NOMO-1 (cell line): ENCODE measurements around the gene COL2A1.

Experiments
- DNase-seq, 2 experiments: peaks; one replicate each; lab custom pipeline; 2025; ENCODE audit not compliant: unreplicated experiment in 2 of 2; lab: John Stamatoyannopoulos, UW

COL2A1 gene

DNA sequence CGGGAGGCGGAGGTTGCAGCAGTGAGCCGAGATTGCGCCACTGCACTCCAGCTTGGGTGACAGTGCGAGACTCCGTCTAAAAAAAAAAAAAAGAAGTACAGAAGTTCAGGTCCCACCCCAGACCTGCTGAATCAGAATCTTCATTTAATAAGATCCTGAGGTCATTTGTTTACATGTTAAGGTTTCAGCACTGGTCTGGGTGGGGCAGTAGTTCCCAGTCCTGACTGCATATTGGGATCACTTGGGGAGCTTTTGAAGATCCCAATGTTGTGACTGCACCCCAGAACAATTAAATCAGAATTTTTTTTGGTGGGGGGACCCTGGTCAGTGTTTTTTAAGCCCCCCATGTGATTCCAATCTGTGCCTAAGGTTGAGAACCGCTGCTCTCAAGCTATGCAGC lies 11.7 kb upstream of the COL2A1 start:
- no peak for DNase-seq

DNA sequence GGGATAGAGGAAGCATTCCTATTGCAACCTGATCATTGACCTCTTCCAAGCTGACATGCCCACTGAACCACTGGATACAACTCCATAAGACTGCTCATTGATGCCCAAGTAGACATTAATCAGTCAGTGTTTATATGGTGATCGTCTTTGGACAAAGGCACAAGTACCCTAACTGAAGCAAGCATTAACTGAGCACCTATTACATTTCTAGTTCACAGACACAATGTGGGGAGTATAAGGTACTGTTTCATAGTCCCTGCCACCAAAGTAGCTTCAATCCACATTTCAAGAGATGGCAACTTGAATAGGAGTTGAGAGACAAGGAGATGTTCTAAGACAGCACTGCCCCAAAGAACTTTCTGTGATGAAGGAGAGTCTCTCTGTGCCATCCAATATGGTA lies 10.9 kb upstream of the COL2A1 start:
- no peak for DNase-seq

DNA sequence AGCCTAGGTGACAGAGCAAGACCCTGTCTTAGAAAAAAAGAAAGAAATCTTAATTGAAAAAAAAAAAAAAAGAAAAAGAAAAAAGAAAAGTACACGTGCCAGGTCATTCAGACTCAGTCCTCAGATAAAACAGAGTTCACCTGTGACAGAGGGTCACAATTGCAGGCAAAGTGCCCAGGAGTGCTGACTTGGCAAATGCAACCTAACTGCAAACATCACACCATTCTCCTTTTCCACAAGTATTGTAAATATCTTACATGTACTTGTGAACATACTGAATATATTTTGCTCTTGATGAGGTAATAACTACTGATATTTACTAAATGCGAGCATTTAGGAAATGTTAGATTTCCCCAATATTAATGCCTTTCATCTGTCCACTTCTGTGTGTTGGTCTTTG lies 9.0 kb upstream of the COL2A1 start:
- DNase-seq, result no peak

DNA sequence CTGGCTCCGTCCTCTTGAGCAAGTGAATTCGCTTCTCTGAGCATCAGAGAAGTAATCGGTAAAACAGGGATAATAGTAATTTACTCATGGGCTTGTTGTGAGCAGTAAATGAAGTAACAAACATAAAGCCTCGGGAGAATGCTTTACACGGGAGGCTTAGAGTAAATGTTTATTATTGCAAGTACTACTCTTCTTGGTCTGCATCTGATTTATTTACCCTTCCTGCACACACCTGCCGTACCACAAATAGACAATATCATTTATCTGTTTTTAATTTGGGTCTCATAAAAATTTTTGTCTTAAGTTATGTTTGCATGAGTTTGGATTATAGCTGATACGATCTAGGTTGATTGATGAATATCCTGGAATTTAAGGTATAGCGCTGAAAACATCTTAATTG lies 7.8 kb upstream of the COL2A1 start:
- no peak for DNase-seq

DNA sequence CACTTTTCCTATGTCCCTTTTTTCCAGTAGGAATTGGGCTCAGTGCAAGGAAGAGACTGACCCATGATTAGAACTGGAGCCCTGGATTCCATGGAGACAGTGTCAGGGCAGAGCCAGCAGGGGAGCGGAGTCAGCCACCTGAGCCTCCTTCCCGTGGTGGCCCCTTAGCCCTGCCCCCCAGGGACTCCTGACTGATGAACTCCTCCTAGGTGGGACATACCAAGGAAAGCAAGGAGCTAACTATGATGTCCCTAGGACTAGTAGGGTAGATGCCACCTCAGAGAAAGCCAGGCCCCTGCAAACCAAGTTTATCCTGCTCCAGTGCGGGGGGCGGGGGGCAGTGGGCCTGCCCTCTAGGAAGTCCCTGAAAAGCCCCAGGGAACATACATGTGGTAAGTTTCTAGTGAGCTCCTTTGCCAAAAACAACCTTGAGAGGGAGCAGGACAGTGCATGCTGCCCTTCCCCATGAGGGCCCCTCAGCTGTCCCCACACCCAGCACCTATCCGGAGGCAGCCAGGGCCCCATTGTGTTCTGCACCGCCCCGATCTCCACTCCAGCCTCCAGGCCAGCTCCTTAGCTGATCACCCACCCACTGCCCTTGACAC lies 6.2 kb upstream of the COL2A1 start:
- no peak for DNase-seq

DNA sequence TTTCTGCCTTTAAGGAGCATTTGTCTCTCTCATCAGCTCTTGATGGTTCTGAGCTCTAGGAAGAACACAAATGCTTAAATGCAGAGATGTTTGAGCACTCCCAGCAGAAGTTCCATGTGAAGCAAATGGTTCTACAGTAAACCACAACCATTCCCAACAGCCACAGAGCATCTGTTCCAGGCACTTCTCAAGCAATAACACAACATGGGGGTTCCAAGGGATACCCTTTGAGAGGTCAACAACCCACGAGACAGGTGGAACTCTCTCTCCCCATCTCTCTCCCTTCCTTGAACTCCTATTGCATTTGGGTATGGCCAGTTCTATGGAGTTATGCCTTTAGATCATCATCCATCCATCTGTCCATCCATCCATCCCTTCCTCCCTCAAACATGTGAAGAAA lies 5.2 kb upstream of the COL2A1 start:
- DNase-seq, result no peak

DNA sequence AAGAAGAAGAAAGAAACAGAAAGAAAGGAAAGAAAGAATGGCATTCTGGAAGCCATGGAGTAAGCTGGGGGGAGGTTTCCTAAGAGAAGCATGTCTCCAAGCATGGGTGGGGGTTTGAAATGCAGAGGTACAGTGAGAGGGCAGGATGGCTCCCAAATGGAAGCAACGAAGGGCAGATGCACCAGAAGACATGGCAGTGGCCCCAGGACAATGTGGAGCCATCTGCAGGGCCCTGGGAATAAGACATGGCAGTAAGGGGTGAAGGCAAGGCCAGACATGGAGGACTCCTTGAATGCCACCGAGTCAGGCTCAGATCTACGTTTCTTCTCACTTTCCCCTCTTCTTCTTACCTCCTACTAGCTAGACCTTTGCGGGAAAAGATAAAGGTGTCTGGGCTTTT lies 4.7 kb upstream of the COL2A1 start:
- DNase-seq, result no peak

DNA sequence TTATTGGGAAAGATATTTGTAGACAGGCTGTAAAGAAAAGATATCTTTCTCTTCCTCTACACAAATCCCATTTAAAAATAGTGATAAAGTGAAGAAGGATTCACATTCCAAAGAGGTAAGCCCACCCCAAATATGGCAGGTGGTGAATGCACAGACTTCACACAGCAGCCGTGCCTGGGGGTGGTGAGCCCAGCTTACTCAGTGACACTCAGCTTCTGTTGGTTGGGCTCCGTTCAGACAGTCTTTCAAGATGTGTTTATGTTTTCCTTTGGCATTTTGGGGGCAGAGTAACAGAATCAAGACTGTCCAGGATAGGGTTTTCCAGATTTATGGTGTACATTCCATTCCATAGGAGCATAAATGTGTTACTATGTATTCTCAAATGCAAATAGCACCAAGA lies 4.1 kb upstream of the COL2A1 start:
- no peak for DNase-seq

DNA sequence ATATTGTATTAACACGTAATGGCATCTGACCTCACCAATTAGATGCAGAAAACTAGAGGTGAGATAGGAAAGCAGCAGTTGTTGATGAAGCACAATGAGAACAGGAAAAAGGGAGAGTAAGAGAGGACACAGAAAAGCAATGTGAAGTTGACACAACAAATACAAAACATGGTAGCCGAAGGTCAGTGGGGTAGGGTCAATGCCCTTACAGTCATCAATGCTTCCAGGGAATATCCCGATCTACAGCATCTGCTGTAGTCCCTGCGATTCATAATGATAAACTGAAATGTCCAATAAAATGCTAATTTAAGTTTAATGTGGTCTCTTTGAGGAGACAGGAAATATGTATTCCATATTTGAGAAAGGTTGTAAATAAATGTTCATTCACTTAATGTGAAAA lies 2.9 kb upstream of the COL2A1 start:
- no peak for DNase-seq

DNA sequence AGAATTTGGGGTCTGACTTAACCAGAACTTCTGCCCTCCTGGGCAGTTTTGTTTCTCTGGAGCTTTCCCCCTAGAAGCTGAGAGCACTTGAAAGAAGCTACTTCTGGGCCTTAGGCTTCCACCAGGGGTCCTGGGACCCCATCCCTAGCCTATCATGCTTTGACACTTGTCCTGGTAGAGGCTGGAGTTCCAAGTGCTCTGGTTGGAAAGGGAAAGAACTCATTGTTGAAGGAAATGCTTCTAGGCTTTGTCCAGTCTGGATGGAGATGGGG lies 1.4 kb upstream of the COL2A1 start:
- DNase-seq, result no peak

DNA sequence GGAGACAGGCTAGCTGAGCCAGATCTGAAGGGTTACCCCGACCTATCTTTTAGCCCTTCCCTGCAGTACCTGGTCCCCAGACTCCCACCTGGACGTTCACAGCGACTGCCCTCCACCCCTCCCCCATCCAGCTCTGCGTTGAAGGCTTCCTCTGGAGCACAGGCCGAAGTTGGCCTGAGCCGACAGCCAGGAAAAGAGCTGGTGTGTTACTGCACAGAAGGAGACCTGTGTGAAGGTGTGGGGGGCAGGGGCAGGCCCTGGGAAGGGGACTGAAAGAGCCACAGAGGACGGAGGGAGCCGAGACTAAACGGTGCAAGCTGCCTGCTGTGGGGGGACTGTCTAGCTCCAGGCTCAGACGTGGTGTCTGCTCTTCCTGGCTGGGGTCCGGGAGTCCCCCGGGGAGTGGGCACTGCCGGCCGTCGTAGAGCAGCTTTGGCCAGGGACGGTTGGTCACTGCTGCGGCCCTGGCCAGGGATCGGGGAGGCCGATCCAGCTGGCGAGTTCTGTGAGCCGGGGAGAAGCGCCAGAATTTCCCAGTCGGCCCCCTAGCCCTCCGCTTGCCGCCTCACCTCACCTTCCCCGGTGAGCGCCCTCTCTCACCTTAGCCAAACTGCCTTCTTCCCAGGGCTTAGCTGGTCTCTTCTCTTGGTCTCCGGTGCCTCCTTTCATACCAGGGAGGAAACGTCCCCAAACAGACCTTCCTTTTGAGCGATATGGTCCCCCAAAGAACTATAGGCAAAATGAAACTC lies 899 bp upstream of the COL2A1 start:
- no peak for DNase-seq

DNA sequence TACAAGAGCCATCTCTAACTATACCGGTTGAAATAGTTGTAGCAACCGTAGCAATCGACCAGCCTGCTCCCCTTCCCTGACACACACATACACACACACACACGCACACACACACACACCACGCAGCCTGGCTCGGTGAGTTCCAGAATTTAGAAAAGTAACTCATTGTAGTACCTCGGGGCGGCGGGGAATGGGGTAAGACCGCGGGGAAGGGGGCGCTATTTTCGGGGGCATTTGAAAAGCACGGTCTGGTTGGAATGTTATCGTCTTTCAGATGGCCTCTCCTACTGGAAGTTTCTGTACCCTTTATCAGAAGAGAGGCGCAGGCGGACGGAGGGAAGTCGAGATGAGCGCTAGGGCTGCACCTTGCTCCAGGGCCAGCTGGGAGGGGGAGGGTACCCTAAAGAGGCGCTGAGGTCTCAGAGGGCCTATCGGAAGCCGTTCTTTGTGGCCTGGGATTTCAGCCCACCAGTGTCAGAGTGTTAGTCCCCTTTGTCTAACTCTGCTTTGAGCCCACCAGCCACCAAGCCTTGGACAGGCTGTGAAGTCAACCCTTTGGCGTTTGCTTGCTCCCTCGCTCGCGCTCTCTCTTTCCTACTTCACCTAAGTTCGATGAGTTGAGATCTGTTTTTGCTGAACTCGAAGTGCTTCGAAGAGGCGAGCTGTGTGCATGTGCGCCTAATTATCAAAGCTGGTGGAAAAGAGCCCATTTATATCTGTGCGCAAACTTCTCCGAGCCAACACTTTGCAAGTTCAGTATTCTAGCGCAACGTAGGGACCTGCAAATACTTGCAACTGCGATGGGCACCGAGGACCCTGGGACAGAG lies 837 bp downstream of the COL2A1 start:
- no peak for DNase-seq

DNA sequence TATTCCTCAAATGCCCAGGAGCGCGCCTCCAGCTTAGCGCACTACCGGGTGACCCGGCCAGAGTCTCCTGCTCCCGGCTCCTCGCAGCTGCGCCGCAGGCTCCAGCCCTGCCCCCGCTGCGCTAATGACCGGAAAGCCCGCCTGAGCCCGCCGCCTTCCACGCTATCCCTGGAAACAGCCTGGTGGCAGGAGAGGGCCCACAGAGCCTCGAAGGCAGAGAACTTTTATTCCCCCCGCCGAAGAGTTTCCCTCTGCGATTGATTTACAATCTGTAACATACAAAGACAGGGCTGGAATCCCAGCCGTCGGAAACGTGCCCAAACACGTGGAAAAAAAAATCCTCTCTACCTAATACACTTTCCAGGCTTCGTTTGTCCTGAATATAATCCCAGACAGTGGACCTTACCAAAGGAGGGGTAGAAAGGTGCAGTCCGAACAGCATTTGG lies 1.5 kb downstream of the COL2A1 start:
- no peak for DNase-seq

DNA sequence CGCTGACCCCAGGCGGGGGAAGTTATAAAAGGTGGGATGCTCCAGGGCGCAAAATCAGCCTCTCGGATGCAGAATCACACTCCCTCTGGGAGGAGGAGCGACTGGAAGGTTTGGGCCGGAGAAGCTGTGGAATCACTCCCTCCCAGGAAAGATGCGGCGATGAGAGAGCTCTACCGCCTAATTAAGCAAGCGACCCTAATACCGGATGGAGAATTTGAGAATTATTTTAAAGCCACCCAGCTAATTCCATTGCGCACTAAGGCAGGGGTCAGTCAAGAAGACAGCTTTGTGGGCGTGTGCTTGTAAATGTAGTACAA lies 1.9 kb downstream of the COL2A1 start:
- DNase-seq, result no peak

DNA sequence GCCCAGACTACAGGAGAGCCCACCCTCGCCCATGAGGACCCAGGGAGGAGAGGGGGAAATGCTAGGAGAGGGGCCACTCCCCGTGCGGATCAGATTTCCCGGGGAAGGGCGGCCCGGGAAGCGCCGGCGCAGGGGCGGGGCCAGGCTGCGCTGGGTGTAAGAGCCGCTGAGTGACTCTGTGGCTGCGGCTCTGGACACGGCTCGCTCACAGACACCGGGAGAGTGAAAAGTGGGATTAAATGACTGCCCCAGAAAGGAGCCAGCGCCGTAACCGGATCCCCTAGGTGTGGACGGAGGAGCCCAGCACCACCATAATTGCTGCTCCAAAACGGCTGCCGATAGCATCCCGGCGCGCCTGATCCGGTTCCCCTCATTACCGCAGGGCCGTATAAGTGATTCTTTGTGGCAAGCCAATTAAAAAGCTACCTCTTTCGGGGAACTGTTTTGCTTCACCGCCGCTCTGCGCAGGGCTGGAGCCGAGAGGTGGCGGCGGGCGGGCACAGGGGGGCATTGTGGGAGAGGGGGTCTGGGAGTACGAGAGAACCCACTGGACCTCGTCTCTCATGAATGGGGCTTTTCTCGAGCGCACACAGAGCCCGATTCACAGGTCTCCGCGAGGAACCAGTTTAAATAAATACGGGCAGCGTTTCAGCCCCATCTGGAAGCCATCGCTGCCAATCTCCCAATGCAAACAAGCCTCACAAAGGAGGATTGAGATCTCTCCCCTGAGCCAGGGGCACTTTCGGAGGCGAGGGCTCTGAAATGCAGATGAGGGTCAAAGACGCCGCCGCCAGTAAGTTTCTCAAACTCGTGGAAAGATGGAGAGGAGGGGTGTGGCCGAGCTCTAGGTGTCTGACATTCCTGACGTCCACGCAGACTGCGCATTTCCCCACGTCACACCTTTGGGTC lies 2.5 kb downstream of the COL2A1 start:
- DNase-seq, result no peak

DNA sequence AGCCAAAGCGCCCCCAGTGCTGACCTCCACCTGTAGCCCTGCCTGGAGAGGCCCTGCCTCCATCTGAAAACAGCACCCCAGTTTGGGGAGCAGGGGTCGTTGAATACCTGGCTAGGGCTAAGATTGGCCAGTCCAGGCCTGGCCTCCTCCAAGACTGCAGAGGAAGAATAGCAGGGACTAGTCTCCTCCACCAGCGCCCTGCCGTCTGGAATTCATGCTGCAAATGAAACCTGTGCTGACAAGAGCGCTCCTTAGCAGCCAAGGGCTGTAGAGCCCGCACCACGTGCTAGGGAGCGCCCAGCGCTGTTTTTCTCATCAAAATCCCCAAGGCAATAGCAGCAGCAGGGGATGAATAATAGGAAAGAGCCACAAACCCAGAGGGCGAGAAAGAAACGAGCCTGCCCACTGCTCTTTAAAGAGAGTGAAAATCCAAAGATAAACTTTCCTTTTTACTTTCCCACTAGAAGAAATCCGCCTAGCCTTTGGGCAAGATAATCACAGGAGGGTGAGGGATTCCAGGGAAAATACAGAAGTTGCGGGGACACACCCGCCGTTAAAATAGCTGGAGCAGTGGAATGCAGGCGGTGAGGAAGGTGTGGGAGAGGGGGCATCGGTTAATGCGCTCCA lies 3.3 kb downstream of the COL2A1 start:
- DNase-seq, result no peak

DNA sequence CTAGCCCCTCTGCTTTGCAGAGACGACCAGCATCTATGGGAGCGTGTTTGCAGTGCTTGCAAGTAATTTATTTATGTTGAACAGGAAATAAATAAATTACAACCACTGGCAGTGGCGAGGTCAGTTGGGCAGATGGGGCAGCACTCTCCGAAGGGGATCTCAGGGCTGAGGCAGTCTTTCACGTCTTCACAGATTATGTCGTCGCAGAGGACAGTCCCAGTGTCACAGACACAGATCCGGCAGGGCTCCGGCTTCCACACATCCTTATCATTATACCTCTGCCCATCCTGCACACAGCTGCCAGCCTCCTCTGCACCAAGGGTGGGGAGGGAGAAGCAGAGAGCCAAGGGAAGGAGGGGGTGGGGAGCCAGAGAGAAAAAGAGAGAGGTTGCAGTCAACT lies 4.5 kb downstream of the COL2A1 start:
- no peak for DNase-seq

DNA sequence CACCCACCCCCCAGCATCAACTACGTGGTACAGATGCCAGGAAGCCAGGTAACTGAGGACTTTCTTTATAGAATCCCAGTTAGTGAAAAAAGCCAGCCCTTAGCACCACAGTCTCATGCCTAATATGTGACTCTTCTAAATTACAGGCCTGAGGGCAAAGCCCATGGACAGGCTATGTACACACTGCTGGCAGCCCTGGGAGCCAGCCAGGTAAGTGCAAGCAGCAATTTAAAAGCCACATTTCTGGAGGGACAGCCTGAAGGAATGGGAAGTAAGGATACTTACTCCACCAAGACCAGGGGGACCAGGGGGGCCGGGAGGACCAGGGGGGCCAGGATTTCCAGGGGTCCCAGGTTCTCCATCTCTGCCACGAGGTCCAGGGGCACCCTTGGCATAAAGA lies 7.0 kb downstream of the COL2A1 start:
- DNase-seq, result no peak

DNA sequence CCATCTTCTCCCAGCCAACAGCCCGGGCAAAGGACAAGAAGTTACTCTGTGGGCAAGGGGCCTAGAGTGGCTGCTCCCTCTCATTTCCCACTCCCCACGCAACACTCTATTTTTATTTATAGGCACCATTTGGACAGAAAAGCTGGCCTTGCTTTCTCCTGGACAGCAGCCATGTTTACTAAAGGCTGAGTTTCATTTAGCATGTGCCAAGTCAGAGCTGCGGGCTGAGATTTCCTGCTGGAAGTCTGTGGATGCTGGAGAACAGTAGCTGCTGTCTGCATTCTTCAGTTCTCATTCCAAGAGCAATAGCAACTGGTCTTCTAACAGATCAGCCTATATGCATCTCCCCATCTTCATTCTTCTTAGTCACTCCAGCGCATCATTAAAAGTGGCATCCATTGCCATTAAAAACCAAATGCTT lies 8.3 kb downstream of the COL2A1 start:
- DNase-seq, result no peak

DNA sequence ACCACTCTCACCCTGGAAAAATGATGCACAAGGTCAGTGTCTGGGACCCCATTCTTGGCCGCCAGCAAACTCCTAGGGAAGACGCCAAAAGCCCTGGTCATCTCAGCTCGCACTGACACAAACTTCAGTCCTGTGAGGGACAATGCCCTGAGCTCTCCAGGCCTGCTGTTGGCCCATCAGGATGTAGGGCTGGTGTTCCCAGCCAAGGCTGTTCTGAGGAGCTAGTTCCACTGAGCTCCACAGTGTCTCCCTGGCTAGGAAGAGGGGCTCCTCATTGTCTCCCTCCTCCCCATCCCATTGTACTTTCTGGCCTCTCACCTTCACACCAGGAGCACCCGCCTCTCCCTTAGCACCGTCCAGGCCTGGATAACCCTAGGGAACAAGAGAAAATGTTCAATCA lies 10.8 kb downstream of the COL2A1 start:
- DNase-seq, result no peak

DNA sequence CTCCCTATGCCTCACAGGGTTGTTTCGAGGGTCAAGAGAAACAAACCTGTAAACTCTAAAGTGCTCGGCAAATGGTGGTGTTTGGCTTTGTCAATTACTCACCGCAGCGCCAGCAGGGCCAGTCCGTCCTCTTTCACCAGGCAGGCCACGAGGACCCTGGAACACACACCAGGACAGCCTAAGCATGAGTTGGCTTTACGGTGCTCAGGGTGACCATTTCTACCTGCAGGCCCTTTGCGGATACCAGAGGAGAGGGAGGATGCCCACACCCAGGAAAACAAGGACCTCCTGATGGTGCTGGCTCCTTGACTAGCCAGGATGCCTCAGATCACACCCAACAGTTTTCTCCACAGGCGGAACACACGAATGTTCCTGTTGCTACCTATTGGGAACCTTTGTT lies 11.5 kb downstream of the COL2A1 start:
- DNase-seq, result no peak
